Right hindlimb (tissue), 1 donor: ENCODE results near the gene RNF223.
"Not testable (repeated sequence)": the region's sequence is repeated elsewhere in the genome, so short reads cannot be mapped to it uniquely, and the experiment has no call there.

Source experiments
- DNase-seq: peaks from one replicate; pipeline ENCODE4 v3.0.0-alpha.2; 2018

Gene RNF223

DNA sequence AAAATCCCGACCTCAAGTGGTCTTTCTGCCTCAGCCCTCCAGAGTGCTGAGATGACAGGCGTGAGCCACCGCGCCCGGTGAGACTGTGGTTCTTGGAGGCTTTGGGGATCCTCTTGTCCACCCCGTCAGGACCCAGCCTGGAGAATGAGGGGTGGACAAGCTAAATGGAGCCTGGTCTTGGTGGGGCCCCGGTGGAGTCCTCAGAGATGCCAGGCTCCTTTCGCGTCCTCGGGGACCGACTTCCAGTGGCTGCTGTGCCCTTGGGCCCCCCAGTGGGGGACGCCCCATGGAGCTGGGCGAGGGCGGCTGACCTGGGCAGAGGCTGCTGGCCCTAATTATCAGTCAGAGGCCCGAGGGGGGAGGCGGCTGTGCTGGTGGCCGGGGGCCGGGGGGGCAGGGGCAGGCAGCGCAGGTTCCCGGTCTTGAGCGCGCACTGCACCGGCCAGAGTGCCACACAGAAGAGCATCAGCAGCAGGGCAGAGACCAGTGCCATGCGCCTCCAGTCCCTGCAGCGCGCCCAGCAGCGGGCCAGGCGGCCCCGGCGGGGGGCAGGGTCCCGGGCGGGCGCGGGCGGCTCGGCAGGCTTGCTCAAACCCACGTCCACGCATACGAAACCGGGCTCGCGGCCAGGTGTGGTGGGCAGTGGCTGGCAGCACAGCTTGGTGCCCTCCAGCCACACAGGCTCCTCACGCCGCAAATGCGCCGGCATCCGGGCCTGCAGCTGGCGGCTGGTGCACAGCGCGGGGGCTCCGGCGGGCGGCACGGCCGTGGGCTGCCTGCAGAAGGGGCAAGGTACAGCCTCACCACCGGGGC lies 2.4 kb downstream of the RNF223 start:
- DNase-seq = no peak

DNA sequence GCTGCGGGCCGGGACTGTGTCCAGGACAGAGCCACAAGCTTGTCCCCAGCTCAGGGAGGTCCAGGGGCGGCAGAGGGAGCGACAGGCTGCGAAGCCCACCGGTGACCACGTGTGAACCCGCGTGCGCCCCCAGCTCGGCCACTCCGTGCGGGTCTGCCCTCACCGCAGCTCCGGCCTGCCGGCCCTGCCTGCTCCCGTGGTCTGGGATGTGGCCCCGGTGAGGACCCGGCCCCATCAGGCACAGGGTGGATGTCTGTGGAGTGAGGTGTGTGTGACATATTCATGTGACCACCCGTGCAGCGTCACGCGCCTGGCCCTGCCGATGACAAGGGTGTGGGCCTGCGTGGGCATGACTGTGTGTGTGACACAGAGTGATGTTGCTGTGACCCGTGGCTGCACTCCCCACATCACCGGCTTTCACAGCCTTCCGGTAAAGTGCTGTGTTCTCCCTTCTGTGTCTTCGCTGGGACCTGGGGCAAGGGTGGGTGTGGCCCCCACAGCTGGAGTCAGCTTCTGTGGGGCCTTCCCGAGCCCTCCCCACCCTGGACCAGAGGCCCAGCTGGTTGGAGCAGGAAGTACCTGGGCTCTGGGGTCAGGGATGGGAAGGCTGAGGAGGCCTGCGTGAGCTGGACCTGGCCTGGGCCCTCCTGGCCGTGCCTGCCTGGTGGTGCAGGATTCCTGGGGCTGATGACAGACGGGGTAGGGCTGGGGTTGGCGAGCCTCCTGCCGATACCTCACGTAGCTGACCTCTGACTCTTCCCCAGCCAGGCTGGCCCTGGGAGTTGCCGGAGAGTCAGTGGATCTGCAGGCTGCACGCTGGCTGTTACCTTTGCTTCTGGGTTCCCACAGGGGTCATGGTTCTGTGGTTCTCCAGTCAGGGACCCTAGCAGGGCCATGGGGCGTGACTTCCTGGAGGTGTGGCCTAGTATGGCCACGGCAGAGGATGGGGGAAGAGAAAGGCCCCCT lies 4.1 kb downstream of the RNF223 start:
- no peak for DNase-seq

- peak; percentile 52 for DNase-seq
These were observed 4.9 kb downstream of the RNF223 start for GRCh38 chr1:1069056-1069710.

DNA sequence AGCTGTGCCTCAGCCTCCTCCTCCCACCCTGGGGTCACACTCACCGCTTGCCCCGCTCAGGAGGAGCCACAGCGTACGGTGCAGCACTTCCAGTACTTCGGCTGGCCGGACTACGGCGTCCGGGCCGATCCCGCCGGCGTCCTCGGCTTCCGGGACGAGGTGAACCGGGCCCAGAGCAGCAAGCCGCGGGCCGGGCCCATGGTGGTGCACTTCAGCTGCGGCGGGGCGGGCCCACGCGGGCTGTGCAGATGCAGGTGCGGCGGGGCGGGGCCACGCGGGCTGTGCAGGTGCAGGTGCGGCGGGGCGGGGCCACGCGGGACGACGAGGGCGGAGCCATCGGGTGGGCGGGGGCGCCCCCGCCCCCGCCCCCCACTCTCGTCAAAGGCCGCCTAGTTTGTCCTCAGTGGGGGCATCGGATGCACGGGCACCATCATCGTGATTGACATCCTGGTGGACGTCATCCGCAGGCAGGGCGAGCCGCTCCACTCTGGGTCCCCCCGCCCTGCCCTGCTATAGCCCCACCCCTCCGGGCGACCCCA lies 5.5 kb downstream of the RNF223 start:
- no peak for DNase-seq

- no peak for DNase-seq
These were observed 6.1 kb downstream of the RNF223 start for GRCh38 chr1:1067860-1068516.

- DNase-seq = no peak
These were observed 6.7 kb downstream of the RNF223 start for GRCh38 chr1:1067284-1067859.

DNA sequence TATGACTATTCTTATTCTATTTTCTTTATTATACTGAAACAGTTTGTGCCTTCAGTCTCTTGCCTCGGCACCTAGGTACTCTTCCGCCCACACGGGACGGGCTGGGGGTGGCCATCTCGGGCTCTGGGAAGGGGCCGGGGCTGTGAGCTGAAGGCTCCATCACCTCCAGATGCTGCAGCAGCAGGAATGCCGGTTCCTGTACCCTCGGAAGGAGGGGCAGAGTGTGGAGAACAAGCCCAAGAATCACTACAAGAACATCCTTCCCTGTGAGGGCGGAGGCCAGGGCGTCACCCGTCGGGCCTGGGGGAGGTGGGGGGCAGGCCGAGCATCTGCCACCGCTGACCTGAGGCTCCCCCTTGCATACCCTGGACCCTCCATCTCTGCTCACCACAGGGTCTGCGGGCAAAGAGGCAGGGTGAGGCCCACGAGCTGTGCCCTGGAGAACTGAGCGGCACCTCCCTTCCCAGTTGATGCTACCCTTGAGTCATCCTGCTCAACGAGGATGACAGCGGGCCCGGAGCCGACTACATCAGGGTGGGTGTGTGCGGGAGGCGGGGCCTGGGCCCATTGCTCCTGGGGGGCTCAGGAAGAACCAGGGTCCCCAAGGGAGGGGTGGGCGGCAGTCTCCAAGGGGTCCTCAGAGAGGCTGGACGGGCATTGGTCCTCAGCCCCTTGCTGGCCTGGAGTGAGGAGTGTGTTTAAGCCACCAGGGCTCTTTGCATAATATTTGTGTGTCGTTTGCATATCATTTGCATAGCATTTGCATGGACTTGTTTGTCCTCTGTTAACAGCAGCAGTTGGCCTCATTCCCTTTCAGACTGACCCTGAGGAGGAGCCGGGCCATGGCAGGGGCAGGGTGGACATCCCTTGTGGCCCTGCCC lies 7.5 kb downstream of the RNF223 start:
- no peak for DNase-seq

DNA sequence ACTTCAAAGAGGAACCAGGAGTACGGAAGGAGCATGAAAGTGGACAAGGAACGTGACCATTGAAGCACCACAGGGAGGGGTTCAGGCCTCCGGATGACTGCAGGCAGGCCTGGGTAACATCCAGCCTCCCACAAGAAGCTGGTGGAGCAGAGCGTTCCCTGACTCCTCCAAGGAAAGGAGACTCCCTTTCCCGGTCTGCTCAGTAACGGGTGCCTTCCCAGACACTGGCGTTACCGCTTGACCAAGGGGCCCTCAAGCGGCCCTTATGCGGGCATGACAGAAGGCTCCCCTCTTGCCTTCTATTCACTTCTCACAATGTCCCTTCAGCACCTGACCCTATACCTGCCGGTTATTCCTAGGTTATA lies 8.2 kb downstream of the RNF223 start:
- DNase-seq = not testable (repeated sequence)

DNA sequence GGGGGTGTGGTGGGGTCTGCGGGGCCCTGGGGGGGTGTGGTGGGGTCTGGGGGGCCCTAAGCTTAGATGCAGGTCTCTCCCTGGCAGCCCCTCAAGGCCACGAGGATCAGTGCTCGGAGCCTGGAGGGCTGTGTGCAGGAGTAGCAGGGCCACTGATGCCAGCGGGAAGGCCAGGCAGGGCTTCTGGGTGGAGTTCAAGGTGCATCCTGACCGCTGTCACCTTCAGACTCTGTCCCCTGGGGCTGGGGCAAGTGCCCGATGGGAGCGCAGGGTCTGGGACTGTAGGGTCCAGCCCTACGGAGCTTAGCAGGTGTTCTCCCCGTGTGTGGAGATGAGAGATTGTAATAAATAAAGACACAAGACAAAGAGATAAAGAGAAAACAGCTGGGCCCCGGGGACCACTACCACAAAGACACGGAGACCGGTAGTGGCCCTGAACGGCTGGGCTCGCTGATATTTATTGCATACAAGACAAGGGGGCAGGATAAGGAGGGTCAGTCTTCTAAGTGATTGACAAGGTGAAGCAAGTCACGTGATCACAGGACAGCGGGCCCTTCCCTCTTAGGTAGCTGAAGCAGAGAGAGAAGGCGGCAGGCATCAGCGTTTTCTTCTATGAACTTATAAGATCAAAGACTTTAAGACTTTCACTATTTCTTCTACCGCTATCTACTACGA lies 8.7 kb downstream of the RNF223 start:
- DNase-seq = no peak

DNA sequence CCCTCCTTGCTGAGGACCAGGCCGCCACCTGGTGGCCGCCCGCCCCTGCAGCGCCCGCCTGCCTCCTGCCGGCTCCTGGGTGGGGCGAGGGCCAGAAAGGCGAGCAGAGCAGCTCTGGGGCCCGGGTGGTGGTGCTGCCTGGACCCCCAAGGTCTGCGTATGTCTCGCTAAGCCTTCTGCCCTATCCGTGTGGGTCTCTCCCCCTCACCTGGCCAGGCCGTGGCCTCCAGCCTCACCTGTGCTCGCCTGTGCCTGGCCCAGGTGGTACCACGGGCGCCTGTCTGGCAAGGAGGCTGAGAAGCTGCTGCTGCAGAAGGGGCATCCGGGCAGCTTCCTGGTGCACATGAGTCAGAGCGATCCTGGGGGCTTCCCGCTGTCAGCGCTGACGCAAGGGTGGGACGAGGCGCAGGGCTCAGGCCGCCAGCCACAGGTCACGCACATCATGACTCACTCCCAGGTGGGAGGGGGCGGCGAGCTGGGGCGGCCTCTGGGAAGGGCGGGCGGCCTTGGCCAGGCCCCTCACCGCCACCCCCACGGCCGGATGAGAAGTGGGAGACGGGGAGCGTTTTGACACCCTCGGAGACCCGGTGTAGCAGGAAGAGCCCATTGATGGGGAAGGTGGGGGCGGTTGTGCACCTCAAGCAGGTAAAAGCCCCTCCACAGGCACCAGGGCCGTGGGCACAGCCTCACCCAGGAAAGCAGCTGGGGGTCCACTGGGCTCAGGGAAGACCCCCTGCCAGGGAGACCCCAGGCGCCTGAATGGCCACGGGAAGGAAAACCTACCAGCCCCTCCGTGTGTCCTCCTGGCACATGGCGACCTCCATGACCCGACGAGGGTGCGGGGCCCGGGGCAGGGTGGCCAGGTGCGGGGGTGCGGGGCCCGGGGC lies 9.9 kb downstream of the RNF223 start:
- DNase-seq = peak; percentile 57

DNA sequence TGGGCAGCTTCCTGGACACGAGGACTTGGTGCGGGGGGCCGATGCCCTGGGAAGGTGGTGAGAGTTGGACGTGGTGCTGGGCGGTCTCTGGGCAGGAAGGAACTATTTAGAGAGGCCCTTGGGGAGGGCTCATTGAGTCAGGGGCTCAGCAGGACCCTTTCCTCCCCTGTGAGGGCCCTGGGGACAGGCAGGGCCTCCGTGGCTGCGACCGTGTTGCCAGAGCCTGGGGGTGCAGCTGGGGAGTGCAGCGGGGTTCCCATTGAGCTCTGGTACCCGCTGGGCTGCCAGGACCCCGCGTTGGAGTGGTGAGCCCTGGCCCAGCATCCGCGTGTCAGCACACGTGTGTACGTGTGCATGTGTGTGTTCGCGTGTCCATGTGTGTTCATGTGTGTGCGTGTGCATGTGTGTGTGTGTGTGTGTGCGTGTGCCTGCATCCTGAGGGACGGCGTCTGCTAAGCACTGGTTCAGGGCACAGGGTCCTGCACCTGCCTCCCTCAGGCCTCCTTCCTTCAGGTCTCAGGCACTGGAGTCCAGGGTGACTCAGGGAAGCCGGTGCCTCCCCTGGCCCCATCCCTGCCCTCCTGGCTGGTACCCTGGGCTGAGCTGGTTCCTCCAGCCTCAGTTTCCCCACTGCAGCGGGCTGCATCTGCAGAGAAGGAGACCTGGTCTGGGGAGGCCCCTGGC lies 10.7 kb downstream of the RNF223 start:
- DNase-seq = no peak

DNA sequence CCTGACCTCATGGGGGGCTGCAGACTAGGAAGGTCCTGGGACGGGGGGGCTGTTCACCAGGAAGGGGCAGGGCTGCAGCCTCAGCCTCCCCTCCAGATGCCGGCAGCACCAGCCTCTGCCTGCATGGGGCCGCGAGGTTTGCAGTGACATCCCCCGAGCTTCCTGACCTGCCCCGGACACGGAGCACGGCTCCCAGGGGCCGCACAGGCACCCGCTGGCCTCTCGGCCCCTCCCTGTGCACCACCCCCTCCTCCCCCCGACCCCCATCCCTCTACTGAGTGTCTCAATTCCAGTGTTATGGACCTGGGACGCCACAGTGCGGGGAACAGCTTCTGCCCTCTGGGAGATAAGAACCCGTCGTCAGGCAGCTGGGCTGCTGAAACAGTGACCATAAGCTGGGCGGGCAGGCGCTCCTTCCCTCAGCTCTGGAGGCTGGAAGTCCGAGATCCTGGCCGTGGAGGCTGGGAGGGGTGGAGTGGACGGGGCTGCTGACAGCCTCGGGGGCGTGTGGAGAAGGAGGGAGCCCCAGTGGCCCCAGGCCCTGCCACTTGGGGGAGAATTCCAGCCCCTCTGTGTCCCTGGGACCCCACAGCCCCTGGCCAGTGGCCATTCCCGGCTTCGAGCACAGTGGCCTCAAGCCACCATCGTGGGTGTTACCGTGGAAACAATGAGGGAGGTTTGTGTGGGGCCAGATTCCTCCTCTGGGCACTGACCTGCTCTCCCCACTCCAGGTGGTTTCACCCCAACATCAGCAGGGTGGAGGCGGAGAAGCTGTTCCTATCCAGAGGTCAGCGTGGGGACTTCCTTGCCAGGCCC lies 11.6 kb downstream of the RNF223 start:
- no peak for DNase-seq

- no peak for DNase-seq
These were observed 12.3 kb downstream of the RNF223 start for GRCh38 chr1:1061682-1062345.

- no peak for DNase-seq
These were observed 13.7 kb downstream of the RNF223 start for GRCh38 chr1:1060281-1061000.

GRCh38 chr1:1059494-1060280 lies 14.4 kb downstream of the RNF223 start:
- DNase-seq = peak; percentile 76
